Putamen (tissue), 1 donor: ENCODE measurements around the gene KIRREL2.
"Not testable (repeated sequence)": the region's sequence is repeated elsewhere in the genome, so short reads cannot be mapped to it uniquely, and the experiment has no call there.

Experiments
- DNase-seq: peaks from one replicate; pipeline ENCODE4 v3.0.0-alpha.2; 2016; ENCODE audit warnings: low spot score

Gene KIRREL2

DNA sequence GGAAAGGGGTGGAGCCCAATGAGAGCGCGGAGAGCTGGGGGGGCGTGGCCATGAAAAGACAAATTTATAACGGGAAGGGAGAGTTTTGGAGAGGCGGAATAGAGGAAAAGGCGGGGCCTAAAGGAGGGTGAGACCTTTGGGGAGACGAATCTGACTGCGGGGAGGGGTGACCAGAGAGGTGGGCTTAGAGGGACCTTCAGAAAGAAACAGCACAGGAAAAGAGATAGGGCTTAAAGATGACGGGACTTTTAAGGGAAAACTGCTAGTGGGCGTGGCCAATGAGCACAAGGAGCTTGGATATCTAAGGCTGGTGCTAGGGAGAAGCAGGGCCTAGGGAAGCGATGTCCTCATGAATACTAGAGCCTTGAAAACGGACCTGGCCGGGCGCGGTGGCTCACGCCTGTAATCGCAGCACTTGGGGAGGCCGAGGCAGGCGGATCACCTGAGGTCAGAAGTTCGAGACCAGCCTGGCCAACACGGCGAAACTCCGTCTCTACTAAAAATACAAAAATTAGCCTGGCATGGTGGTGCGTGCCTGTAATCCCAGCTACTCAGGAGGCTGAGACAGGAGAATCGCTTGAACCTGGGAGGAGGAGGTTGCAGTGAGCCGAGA lies 13.5 kb downstream of the KIRREL2 start:
- DNase-seq: not testable (repeated sequence)

DNA sequence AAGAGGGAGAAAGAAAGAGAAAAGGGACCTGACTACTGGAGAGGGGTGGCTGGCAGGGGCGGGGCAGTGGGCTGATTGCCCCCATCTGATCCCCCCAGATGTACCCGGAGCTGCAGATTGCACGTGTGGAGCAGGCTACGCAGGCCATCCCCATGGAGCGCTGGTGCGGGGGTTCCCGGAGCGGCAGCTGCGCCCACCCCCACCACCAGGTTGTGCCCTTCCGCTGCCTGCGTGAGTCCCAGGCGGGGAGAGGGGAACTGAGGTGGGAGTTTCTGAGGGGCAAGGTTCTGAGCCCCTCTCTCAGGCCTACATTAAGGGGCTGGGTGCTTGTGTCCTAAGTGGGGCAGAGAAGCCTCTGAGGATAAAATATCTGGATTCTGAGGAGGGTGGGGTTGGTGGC lies 14.1 kb downstream of the KIRREL2 start:
- DNase-seq: no peak

DNA sequence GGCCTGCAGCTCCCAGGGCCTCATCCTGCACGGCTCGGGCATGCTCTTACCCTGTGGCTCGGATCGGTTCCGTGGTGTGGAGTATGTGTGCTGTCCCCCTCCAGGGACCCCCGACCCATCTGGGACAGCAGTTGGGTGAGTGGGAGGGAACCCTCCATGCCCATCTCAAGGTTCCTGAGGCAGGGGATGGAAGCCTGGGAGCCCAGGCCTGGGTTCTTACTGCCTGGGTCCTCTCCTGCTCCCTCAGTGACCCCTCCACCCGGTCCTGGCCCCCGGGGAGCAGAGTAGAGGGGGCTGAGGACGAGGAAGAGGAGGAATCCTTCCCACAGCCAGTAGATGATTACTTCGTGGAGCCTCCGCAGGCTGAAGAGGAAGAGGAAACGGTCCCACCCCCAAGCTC lies 14.9 kb downstream of the KIRREL2 start:
- DNase-seq: no peak

DNA sequence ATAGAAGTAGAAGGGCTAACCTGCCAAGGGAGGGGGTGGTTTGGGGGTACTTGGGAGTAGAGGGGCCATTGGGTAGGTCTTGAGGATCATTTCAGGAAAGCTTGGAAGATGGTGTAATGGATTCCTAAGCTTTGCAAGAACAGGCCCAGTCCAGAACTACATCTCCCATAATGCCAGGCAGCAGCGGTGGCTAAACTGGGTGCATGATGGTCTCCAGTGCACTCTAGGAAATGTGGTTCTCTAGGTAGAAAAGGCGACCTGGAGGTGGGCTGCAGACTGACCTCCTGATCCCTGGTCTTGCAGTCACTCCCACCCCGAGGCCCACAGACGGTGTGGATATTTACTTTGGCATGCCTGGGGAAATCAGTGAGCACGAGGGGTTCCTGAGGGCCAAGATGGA lies 15.5 kb downstream of the KIRREL2 start:
- no peak for DNase-seq

DNA sequence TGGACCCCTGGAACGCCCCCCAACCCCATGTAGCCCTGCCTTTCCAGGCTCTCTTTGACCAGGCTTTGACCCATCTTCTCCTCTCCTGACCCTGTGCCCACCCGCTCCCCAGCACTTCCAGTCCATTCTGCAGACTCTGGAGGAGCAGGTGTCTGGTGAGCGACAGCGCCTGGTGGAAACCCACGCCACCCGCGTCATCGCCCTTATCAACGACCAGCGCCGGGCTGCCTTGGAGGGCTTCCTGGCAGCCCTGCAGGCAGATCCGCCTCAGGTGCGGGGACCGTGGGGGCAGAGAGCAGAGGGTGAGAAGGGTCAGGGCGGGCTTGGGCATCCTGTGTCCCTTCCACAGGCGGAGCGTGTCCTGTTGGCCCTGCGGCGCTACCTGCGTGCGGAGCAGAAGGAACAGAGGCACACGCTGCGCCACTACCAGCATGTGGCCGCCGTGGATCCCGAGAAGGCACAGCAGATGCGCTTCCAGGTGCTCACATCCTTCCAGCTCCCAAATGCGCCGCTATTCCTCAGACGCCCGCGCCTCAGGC lies 17.8 kb downstream of the KIRREL2 start:
- DNase-seq: no peak

DNA sequence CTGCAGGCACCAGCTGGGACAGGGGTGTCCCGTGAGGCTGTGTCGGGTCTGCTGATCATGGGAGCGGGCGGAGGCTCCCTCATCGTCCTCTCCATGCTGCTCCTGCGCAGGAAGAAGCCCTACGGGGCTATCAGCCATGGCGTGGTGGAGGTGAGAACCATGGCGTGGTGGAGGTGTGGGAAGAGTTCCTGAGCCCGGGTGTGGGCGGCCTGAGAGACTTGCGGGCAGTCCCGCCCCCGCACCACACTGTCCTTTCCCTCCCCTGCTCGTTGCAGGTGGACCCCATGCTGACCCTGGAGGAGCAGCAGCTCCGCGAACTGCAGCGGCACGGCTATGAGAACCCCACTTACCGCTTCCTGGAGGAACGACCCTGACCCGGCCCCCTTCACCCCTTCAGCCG lies 22.4 kb downstream of the KIRREL2 start:
- DNase-seq: no peak

DNA sequence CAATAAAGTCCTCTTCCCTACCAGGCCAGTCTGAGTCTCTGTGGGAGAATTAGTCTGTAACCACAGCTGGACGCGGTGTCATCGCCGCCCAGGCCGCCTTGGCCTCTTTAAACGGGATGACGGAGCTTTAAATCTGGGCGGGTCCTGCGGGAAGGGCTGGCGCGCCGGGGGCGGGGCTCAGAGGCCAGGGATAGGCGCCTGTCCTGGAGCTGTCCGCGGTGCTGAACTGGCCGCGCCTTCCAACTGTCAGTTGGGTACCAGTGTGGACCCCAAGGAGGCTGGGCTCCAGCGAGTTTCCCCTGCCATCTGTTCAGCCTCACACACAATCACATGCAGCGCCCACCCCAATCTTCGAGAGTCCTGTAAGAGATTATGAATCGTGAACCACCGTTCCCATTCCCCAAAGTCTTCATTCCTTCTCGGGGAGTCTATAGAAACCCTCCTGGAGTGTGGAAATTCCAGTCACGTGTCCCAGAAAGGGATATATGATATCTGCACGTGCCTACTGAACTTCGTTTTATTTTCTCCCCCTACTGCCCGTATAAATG lies 23.1 kb downstream of the KIRREL2 start:
- peak; percentile 81 for DNase-seq

DNA sequence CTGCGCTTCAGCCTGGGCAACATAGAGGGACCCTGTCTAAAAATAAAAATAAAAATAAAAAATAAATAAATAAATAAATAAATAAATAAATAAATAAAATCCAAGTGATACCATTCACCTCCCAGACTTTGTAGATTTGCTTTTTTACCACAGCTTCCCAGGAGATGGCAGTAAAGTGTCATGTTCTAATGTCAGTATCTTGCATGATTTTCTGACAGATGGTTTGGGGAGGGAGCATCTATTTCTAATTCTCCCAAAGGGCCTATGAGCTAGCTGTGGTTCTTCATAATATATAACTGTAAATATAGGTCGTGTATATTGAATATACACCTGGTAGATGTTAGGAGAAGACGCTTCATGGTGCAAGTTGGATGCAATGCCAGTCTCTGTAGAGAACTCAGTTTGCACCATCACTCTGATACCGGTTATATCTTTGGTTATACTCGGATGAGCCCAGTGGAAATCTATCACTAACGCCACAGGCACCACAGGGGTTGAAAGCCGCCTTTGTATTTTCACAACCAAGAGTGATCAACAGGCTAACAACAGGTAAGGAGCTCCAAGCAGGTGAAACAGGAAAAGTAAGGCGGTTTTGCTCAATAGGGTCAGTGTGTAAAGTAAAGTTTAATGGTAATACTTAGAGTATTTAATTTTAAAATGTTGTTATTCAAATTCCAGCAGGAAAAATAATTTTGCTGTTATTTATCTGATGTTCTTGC lies 25.6 kb downstream of the KIRREL2 start:
- peak; percentile 83 for DNase-seq

DNA sequence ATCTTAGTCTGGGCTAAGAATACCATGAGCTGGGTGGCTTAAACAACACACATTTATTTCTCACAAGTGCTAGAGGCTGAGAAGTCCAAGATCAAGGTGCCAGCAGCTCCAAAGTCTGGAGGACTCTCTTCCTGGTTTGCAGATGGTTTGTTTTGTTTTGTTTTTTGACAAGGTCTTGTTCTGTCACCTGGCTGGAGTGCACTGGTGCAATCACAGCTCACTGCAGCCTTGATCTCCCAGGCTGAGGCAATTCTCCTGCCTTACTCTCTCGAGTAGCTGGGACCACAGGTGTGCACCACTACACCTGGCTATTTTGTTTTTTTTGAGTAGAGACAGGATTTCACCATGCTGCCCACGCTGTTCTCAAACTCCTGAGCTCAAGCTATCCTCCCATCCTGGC lies 27.2 kb downstream of the KIRREL2 start:
- no peak for DNase-seq

DNA sequence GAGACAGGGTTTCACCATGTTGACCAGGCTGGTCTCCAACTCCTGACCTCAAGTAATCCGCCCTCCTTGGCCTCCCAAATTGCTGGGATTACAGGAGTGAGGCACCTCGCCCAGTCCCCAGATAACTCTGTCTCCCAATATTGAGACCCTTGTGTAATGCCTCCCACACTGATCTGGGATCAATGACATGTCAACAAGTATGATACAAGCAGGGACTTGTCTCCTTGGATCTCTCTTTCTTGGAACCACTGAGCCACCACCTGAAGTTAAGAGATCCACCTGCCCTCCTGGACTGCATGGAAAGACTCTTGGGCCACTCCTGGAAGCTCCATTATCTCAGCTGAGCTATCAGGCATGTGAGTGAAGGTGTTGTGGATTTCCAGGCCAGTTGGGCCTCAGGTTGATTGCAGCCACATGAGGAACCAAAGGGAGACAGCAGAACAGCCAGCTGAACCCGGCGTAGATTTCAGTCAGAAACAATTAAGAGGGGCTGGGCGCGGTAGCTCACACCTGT lies 28.6 kb downstream of the KIRREL2 start:
- no peak for DNase-seq

DNA sequence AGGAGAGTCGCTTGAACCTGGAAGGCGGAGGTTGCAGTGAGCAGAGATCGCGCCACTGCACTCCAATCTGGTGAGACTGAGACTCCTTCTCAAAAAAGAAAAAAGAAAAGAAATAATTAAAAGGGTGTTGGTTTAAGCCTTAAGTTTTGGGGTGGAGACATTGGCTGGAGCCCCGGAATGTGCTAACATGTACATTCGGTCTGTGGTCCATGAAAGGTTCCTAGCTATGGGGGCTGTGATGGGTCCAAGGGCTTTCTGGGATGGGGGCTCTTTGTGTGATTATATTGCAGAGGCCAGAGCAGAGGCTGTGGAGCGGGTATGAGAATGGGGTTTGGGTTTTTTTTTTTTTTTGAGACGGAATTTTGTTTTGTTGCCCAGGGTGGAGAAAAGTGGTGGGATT lies 29.2 kb downstream of the KIRREL2 start:
- no peak for DNase-seq

DNA sequence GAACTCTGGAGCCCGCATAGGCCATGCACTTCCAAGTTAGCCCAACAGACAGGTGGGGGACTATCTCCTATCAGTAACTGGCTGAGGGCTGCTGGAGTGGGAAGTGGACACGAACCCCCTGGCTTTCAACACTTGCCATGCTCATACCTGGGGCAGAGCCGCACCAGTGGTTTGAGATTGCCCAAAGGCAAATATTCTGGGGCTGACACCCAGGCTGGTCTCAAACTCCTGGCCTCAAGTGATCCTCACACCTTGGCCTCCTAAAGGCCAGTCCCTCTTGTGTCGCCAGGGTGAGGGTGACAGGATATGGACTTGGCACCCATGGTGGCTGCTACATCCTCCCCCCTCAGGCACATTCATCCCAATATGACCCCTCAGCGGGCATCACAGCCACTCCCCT lies 30.5 kb downstream of the KIRREL2 start:
- DNase-seq: no peak

DNA sequence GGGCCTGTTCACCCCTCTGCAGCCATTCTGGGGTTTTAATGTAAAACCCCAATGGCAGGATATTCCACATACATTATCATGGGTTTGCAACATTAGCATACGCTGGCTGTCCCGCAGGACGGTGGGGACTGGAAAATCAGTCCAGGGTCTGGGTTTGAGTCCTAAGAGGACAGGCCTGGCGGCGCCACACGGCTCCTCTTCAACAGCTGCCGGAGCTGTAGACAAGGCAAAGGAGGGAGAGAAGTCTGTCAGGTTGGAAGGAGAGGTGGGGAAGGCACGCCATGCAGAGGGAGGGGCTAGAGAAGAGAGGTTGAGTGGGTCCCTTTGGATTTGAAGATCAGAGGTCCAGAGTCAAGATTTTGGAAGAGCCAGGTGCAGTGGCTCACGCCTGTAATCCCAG lies 31.7 kb downstream of the KIRREL2 start:
- DNase-seq: no peak

DNA sequence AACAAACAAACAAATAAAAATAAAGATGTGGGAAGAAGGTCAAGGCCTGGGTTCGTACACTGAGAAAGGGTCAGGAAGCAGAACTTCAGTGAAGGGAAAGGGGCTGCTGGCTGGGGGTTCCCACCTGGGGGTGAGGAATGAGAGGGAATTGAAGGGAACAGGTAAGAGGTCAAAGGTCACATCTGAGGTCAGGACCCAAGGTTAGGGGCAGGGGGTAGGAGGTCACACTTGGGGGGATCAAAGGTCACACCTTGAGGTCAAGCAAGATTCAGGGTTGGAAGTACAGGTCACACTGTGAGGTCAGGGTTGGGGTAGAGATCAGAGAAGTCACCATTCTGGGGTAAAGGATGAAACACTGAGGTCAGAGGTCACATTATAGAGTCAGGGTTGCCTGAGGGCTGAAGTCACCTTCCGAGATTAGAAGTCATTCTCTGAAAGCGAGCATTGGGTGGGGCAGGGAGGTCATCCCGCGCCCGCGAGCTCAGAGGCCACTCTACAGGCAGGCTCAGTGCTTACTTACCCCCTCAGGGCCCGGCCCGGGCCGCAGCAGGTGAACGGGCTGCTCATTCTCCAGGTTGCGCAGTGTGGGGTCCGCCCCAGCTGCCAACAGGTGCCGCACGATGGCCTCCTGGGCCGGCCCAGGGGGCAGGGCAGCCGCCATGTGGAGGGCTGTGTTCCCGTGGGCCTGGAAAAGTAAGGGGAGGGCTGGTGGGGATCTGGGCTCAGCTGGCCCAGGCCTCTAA lies 32.8 kb downstream of the KIRREL2 start:
- no peak for DNase-seq

DNA sequence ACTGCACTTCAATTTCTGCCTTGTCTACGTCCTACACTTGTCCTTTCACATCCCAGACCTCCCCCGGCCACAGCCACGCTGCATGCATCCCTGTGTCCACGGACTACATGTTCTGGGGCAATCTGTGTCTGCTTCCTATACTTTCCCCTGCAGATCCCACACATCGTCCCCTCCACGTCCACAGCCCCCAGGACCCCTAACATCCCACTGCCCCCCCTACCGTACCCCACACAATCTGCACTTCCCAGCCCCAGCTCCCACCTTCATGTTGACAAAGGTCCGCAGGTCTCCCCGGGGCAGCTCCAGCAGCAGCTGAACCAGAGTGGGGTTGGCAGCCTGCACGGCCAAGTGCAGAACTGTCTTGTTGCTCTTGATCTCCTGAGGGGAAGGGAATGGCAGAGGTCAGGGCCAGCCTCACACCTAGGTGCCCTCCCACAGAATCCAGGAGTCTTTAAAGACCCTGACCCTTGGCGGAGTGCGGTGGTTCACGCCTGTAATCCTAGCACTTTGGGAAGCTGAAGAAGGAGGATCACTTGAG lies 33.5 kb downstream of the KIRREL2 start:
- no peak for DNase-seq

DNA sequence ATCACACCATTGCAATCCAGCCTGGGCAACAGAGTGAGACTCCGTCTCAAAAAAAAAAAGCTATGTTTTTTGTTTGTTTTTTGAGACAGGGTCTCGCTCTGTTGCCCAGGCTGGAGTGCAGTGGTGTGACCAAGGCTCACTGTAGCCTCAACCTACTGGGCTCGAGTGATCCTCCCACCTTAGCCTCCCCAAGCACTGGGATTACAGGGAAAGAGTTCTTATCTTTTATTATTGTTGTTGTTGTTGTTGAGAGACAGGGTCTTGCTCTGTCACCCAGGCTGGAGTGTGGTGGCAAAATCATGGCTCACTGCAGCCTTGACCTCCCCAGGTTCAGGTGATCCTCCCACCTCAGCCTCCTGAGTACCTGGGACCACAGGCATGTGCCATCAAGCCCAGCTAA lies 35.1 kb downstream of the KIRREL2 start:
- DNase-seq: not testable (repeated sequence)

DNA sequence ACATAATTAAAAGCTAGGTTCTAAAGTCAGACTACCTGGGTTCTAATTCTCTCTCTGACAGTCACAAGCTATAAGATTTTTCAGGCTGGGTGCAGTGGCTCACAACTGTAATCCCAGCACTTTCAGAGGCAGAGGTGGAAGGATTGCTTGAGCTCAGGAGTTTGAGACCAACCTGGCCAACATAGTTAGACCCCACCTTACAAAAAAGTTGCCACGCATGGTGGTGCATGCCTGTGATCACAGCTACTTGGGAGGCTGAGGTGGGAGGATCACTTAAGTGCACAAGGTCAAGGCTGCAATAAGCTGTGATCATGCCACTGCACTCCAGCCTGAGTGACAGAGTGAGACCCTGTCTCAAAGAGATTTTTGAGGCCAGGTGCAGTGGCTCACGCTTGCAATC lies 37.6 kb downstream of the KIRREL2 start:
- DNase-seq: no peak

DNA sequence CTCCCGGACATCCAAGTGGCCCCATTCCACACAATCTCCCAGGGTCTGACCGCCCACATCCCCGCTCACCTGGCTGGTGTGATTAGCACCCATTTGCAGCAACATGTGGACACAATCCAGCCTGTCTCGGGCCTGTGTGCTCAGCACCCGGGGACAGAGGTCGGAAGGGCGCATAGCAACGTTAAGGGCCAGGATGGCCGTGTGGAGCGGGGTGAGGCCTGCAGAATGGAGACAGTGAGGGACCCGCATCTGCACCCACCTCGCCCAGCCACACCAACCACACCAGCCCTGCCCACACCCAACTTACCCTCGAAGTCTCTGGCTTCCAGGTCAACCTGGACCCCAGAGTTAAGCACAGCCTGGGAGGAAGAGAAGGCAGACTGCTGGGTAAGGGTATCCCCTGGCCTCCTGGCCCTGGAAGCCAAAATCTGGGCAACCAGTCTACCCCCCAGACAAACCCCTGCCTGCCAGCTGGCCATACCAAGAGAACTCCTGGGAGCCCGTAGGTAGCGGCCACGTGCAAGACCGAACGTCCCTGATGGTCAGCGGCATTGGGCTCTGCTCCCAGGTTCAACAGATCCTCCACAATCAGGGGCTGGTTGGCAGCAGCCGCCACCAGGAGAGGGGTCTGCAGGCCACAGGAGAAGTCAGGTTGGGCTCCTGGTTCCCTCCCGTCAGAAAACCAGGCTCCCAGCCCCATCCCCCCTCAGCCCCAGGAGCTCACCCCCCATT lies 39.4 kb downstream of the KIRREL2 start:
- DNase-seq: no peak

DNA sequence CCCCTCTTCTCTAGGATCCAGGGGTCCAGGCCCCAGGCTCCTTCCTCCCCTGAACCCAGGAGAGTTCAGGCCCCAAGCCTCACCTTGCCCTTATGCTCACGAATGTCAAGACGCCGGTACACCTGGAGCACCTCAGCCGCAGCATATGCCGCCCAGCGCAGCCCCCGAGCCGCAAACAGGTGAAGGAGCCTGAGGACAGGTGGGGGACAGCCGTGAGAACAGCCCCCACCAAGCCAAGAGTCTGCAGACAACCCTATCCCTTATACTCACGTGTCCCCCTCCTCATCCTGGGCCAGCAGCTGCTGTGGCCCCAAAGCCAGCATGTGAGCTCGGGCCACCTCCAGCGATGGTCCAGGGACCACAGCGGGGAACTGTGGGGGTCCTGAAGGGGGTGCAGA lies 39.9 kb downstream of the KIRREL2 start:
- DNase-seq: no peak

DNA sequence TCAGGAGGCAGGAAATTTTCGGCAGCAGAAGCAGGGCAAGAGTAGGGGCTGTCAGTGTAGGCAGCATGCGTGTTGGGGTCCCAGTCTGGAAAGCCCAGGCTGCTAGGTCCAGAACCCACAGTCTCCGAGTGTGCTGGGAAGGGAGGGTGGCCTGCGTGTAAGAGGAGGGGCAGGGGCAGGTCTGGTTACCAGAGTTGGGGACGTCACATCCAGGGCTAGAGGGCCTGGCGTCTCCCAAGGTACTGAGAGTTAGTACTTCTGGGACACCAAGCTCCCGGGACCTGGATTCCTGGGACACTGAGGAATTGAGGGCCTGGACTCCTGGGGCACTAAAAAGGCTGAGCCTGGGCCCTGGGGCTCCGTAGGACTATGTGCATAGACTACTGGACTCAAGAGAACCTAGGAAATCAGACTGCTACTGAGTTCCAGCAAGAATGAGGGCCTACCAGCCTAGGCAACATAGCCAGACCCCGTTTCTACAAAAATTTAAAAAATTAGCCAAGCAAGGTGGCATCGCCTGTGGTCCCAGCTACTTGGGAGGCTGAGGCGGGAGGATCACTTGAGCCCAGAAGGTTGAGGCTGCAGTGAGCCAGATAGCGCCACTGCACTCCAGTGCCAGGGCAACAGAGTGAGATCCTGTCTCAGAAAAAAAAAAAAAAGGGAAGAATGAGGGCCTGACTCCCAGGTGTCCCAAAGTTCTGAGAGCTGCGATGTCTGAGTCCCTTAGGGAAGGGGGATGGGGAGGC lies 41.2 kb downstream of the KIRREL2 start:
- no peak for DNase-seq

DNA sequence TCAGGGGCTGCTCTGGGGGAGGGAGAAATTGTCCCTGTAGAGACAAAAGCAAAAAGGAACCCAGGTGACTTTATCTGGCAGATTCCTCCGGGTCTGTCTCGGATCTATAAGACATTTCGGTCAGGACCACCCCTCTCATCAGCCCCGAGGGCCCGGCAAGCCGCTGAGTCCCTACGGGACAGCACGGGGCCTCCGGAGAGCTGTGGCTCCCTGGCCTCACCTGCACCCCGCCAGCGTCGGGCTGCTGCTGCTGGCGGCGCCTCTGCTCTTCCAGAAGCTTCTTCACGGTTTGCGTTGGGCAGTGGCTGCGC lies 41.7 kb downstream of the KIRREL2 start:
- DNase-seq: no peak
